ENCODE measurements around the gene RAB3A. TPM values are rescaled to one million over a fixed set of nuclear protein-coding genes. Genes with fewer than 3 reads are reported as not detected.
A peak's percentile ranks its signal among the peaks of the same experiment; 100 is the strongest.
"Not testable (repeated sequence)": the region's sequence is repeated elsewhere in the genome, so short reads cannot be mapped to it uniquely, and the experiment has no call there.

The RAB3A gene
- polyA plus RNA-seq, 4 donors: 0.81 to 6.0 (median 1.9) TPM

DNA sequence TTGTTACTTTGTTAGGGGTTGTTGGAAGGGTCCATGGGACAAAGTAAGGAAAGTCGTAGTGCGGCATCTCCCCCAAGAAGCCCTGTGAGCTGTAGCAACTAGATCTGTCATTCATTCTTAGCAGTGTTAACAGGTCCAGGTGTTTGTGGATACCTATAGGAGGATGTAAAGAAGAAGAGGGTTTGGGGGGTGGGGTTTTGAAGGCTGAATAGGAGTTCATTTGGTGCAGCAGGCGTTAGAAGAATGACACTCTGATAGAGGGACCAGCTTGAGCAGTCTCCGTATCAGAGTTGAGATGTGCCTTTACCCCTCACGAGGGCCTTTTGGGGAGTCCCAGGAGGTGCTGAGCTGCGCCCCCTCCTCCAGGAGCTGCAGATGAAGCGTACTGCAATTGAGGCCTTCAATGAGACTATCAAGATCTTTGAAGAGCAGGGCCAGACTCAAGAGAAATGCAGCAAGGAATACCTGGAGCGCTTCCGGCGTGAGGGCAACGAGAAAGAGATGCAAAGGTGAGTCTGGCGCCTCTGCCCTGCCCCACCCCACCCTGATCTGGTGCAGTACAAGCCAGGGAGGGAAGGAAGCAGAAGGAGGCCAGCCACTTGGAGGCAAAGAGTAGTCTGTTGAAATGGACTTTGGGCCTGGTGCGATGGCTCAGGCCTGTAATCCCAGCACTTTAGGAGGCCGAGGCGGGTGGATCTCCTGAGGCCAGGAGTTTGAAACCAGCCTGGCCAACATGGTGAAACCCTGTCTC lies 37.9 kb downstream of the RAB3A start:
- H3K27me3 ChIP-seq (ENCODE audit: control insufficient read depth in 3 of 3, insufficient read depth in 3 of 3, low read length in 3 of 3): no peaks in the 10 kb centered on the region
- FAIRE-seq: no peak
- peak overlapping the region in 1 of 3 donors; percentile 30 for H3K27ac ChIP-seq (ENCODE audit: low read depth in 1 of 3, low read length in 2 of 3)
- H3K36me3 ChIP-seq (ENCODE audit: control insufficient read depth in 3 of 3, insufficient read depth in 2 of 3, low read depth in 1 of 3, low read length in 3 of 3): peaks cover 10 to 95% (median 12%) of the 10 kb centered on the region in 3 donors
- no peak overlapping the region for H3K4me3 ChIP-seq (ENCODE audit: low read depth in 1 of 3, low read length in 3 of 3)
- DNase-seq: peak in 1 of 2 donors; percentile 67
- H3K9me3 ChIP-seq (ENCODE audit: control insufficient read depth in 2 of 2, insufficient read depth in 1 of 2, low read depth in 1 of 2, low read length in 1 of 2): peaks cover 0 to 2% of the 10 kb centered on the region in 2 donors
- WGBS, 3 donors: 83 to 90% (median 84%) methylated on average over 15 of the region's 15 CpGs
- peaks cover 0 to 6% (median 3%) of the 10 kb centered on the region in 3 donors for H3K4me1 ChIP-seq (ENCODE audit: control insufficient read depth in 3 of 3, insufficient read depth in 2 of 3, low read depth in 1 of 3, low read length in 2 of 3)

DNA sequence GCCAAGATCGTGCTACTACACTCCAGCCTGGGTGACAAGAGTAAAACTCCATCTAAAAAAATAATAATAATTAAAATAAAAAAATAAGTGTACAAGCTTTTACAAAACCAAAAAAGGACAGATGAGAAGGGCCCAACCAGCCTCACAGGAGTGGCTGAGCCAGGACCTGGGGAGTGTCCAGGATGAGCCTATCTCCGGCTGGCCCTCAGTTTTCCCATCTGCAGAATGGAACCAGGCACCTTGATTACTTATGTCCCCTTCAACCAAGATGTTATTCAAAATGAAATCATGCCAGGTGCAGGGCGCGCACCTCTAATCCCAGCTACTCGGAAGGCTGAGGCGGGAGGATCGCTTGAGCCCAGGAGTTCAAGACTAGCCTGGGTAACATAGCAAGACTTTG lies 39.8 kb downstream of the RAB3A start:
- Histone ChIP-seq H3K4me1 (ENCODE audit: control insufficient read depth in 3 of 3, insufficient read depth in 2 of 3, low read depth in 1 of 3, low read length in 2 of 3) (peaks cover 3 to 14% (median 7%) of the 10 kb centered on the region in 3 donors), H3K9me3 (ENCODE audit: control insufficient read depth in 2 of 2, insufficient read depth in 1 of 2, low read depth in 1 of 2, low read length in 1 of 2) (peaks cover 0 to 2% of the 10 kb centered on the region in 2 donors), H3K27me3 (ENCODE audit: control insufficient read depth in 3 of 3, insufficient read depth in 3 of 3, low read length in 3 of 3) (no peaks in the 10 kb centered on the region), H3K4me3 (ENCODE audit: low read depth in 1 of 3, low read length in 3 of 3) (no peak overlapping the region), H3K27ac (ENCODE audit: low read depth in 1 of 3, low read length in 2 of 3) (no peak overlapping the region), H3K36me3 (ENCODE audit: control insufficient read depth in 3 of 3, insufficient read depth in 2 of 3, low read depth in 1 of 3, low read length in 3 of 3) (peaks cover 10 to 94% (median 12%) of the 10 kb centered on the region in 3 donors)
- DNase-seq (no peak), FAIRE-seq (no peak)
- WGBS, 3 donors: 96 to 100% (median 97%) methylated on average over 7 of the region's 7 CpGs

DNA sequence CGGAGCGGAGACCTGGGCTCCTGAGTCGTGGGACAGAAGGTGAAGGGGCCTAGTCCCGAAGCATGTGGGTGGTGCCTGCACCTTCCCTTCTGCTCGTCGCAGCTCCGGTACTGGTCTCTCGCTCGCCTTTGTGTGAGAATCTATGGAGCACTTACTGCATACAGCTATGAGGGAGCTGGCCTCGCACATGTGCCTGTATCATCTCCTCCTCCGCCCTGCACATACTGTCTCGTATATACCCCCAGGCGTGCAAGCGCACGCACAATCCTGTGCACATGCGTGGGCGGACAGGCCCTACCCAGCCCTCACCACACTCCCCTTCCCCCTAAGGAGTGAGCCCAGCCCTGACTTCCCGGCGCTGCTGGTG lies 42.2 kb downstream of the RAB3A start:
- Histone ChIP-seq H3K27ac (ENCODE audit: low read depth in 1 of 3, low read length in 2 of 3) (no peak overlapping the region), H3K9me3 (ENCODE audit: control insufficient read depth in 2 of 2, insufficient read depth in 1 of 2, low read depth in 1 of 2, low read length in 1 of 2) (no peaks in the 10 kb centered on the region), H3K4me3 (ENCODE audit: low read depth in 1 of 3, low read length in 3 of 3) (no peak overlapping the region), H3K27me3 (ENCODE audit: control insufficient read depth in 3 of 3, insufficient read depth in 3 of 3, low read length in 3 of 3) (no peaks in the 10 kb centered on the region), H3K4me1 (ENCODE audit: control insufficient read depth in 3 of 3, insufficient read depth in 2 of 3, low read depth in 1 of 3, low read length in 2 of 3) (peaks cover 7 to 28% (median 10%) of the 10 kb centered on the region in 3 donors), H3K36me3 (ENCODE audit: control insufficient read depth in 3 of 3, insufficient read depth in 2 of 3, low read depth in 1 of 3, low read length in 3 of 3) (peaks cover 9 to 94% (median 9%) of the 10 kb centered on the region in 3 donors)
- WGBS, 3 donors: 67 to 71% (median 68%) methylated on average over 19 of the region's 19 CpGs
- FAIRE-seq: no peak
- no peak for DNase-seq

DNA sequence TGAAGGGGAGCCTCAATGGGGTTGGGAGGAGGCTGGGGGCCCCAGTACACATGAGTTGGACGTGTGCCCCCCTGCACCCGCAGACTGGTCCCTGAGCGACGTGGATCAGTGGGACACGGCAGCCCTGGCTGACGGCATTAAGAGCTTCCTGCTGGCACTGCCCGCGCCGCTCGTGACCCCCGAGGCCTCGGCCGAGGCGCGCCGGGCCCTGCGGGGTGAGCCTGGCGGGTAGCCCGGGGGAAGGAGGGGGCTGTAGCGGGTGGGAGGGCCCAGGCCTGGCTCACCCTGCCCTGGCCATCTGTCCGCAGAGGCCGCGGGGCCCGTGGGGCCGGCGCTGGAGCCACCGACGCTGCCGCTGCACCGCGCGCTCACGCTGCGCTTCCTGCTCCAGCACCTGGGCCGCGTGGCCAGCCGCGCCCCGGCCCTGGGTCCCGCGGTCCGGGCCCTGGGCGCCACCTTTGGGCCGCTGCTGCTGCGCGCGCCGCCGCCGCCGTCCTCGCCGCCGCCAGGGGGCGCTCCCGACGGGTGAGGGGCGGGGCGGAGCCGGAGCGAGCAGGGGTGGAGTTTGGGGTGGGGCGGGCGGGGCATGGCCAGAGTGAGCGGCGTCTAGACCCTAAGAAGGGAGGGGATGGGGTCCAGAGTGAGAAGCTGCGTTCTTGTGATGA lies 42.7 kb downstream of the RAB3A start:
- DNase-seq (peak; percentile 75 to 88), FAIRE-seq (no peak)
- peaks cover 7 to 33% (median 11%) of the 10 kb centered on the region in 3 donors for H3K4me1 ChIP-seq (ENCODE audit: control insufficient read depth in 3 of 3, insufficient read depth in 2 of 3, low read depth in 1 of 3, low read length in 2 of 3)
- peak overlapping the region in 1 of 3 donors; percentile 42 for H3K4me3 ChIP-seq (ENCODE audit: low read depth in 1 of 3, low read length in 3 of 3)
- peak overlapping the region in 1 of 3 donors; percentile 78 for H3K27ac ChIP-seq (ENCODE audit: low read depth in 1 of 3, low read length in 2 of 3)
- H3K36me3 ChIP-seq (ENCODE audit: control insufficient read depth in 3 of 3, insufficient read depth in 2 of 3, low read depth in 1 of 3, low read length in 3 of 3): peaks cover 8 to 94% (median 9%) of the 10 kb centered on the region in 3 donors
- no peaks in the 10 kb centered on the region for H3K9me3 ChIP-seq (ENCODE audit: control insufficient read depth in 2 of 2, insufficient read depth in 1 of 2, low read depth in 1 of 2, low read length in 1 of 2)
- H3K27me3 ChIP-seq (ENCODE audit: control insufficient read depth in 3 of 3, insufficient read depth in 3 of 3, low read length in 3 of 3): no peaks in the 10 kb centered on the region
- 1 to 4% (median 3%) methylated on average over 23 to 66 of the region's 66 CpGs for WGBS, 3 donors

DNA sequence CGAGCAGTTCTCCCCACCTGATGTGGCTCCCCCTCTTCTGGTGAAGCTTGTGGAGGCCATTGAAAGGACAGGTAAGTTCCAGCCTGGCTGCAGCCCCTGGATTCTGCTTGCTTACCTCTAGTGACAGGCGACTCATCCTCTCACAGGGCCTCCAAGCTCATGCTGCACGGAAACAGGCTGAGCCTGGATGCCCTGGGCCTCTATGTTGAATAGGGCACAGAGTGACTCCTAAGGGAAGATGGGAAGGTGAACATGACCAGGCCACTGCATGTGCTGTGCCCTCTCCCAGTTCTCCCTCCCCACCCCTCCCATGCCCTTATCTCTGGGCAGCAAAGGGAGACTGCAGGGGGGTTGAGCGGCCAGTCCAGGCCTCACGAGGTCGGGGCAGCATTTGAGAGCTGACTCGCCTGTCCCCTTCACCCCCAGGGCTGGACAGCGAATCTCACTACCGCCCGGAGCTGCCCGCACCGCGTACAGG lies 43.3 kb downstream of the RAB3A start:
- peaks cover 7 to 37% (median 11%) of the 10 kb centered on the region in 3 donors for H3K4me1 ChIP-seq (ENCODE audit: control insufficient read depth in 3 of 3, insufficient read depth in 2 of 3, low read depth in 1 of 3, low read length in 2 of 3)
- H3K9me3 ChIP-seq (ENCODE audit: control insufficient read depth in 2 of 2, insufficient read depth in 1 of 2, low read depth in 1 of 2, low read length in 1 of 2): no peaks in the 10 kb centered on the region
- no peak for DNase-seq
- H3K4me3 ChIP-seq (ENCODE audit: low read depth in 1 of 3, low read length in 3 of 3): peak overlapping the region in 1 of 3 donors; percentile 42
- peak overlapping the region in 1 of 3 donors; percentile 78 for H3K27ac ChIP-seq (ENCODE audit: low read depth in 1 of 3, low read length in 2 of 3)
- peaks cover 5 to 93% (median 5%) of the 10 kb centered on the region in 3 donors for H3K36me3 ChIP-seq (ENCODE audit: control insufficient read depth in 3 of 3, insufficient read depth in 2 of 3, low read depth in 1 of 3, low read length in 3 of 3)
- WGBS, 3 donors: 48 to 72% (median 60%) methylated on average over 12 to 13 of the region's 13 CpGs
- FAIRE-seq: no peak
- no peaks in the 10 kb centered on the region for H3K27me3 ChIP-seq (ENCODE audit: control insufficient read depth in 3 of 3, insufficient read depth in 3 of 3, low read length in 3 of 3)

GRCh38 chr19:18159810-18160209 lies 44.0 kb downstream of the RAB3A start:
- no peak for FAIRE-seq
- Histone ChIP-seq H3K4me1 (ENCODE audit: control insufficient read depth in 3 of 3, insufficient read depth in 2 of 3, low read depth in 1 of 3, low read length in 2 of 3) (peaks cover 7 to 43% (median 11%) of the 10 kb centered on the region in 3 donors), H3K4me3 (ENCODE audit: low read depth in 1 of 3, low read length in 3 of 3) (no peak overlapping the region), H3K9me3 (ENCODE audit: control insufficient read depth in 2 of 2, insufficient read depth in 1 of 2, low read depth in 1 of 2, low read length in 1 of 2) (no peaks in the 10 kb centered on the region), H3K27ac (ENCODE audit: low read depth in 1 of 3, low read length in 2 of 3) (no peak overlapping the region), H3K27me3 (ENCODE audit: control insufficient read depth in 3 of 3, insufficient read depth in 3 of 3, low read length in 3 of 3) (no peaks in the 10 kb centered on the region), H3K36me3 (ENCODE audit: control insufficient read depth in 3 of 3, insufficient read depth in 2 of 3, low read depth in 1 of 3, low read length in 3 of 3) (peaks cover 4 to 91% (median 5%) of the 10 kb centered on the region in 3 donors)
- DNase-seq: no peak
- 92 to 93% (median 92%) methylated on average over 8 to 10 of the region's 10 CpGs for WGBS, 3 donors

DNA sequence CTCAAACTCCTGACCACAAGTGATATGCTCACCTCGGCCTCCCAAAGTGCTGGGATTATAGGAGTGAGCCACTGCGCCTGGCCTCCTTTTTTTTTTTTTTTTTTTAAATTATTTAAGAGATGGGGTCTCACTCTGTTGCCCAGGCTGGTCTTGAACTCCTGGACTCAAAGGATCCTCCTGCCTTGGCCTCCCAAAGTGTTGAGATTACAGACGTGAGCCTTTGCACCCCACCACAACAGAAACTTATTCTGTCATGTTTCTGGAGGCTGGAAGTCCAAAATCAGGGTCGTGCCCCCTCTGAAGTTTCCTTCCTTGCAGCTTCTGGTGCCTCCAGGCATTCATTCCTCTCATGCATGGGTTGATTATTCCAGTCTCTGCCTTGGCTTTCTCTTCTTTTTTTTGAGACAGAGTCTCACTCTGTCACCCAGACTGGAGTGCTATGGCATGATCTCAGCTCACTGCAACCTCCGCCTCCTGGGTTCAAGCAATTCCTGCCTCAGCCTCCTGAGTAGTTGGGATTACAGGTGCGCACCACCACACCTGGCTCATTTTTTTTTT lies 44.7 kb downstream of the RAB3A start:
- 88 to 90% (median 89%) methylated on average over 6 of the region's 6 CpGs for WGBS, 3 donors
- Histone ChIP-seq H3K36me3 (ENCODE audit: control insufficient read depth in 3 of 3, insufficient read depth in 2 of 3, low read depth in 1 of 3, low read length in 3 of 3) (peaks cover 4 to 87% (median 5%) of the 10 kb centered on the region in 3 donors), H3K4me1 (ENCODE audit: control insufficient read depth in 3 of 3, insufficient read depth in 2 of 3, low read depth in 1 of 3, low read length in 2 of 3) (peaks cover 7 to 49% (median 14%) of the 10 kb centered on the region in 3 donors)
- not testable (repeated sequence) for DNase-seq; H3K27ac ChIP-seq (ENCODE audit: low read depth in 1 of 3, low read length in 2 of 3); H3K9me3 ChIP-seq (ENCODE audit: control insufficient read depth in 2 of 2, insufficient read depth in 1 of 2, low read depth in 1 of 2, low read length in 1 of 2); H3K4me3 ChIP-seq (ENCODE audit: low read depth in 1 of 3, low read length in 3 of 3); FAIRE-seq; H3K27me3 ChIP-seq (ENCODE audit: control insufficient read depth in 3 of 3, insufficient read depth in 3 of 3, low read length in 3 of 3)

- FAIRE-seq: no peak
- Histone ChIP-seq H3K4me3 (ENCODE audit: low read depth in 1 of 3, low read length in 3 of 3) (no peak overlapping the region), H3K4me1 (ENCODE audit: control insufficient read depth in 3 of 3, insufficient read depth in 2 of 3, low read depth in 1 of 3, low read length in 2 of 3) (peaks cover 7 to 52% (median 14%) of the 10 kb centered on the region in 3 donors), H3K27me3 (ENCODE audit: control insufficient read depth in 3 of 3, insufficient read depth in 3 of 3, low read length in 3 of 3) (no peaks in the 10 kb centered on the region), H3K9me3 (ENCODE audit: control insufficient read depth in 2 of 2, insufficient read depth in 1 of 2, low read depth in 1 of 2, low read length in 1 of 2) (no peaks in the 10 kb centered on the region), H3K27ac (ENCODE audit: low read depth in 1 of 3, low read length in 2 of 3) (no peak overlapping the region), H3K36me3 (ENCODE audit: control insufficient read depth in 3 of 3, insufficient read depth in 2 of 3, low read depth in 1 of 3, low read length in 3 of 3) (peaks cover 4 to 80% (median 5%) of the 10 kb centered on the region in 3 donors)
- no peak for DNase-seq
- 70 to 83% (median 76%) methylated on average over 4 of the region's 4 CpGs for WGBS, 3 donors
Measured at GRCh38 chr19:18158467-18158866, 45.4 kb downstream of the RAB3A start.

All from small intestine (tissue), 7 donors.